ENCODE data around the gene MTERF2.

DNA sequence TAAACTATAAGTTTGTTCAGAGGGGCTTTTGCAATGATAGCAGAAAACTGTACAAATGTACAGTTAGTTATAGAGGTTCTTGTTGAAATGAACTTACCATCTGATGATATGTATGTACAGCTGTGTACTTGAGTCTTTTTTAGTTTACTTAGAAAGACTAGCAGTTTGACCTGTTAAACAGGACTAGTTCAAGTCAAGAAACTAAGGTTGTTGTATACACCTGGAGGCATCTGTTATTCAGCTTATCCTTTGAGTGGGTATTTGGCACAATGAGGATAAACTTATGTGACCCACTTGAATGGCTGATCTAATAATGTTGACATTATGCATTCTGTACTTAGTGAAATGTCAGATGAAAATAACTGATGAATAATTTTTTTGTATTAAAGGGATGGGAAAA is 13.4 kb downstream of the MTERF2 start:
- TF ChIP-seq, protein P1, sequence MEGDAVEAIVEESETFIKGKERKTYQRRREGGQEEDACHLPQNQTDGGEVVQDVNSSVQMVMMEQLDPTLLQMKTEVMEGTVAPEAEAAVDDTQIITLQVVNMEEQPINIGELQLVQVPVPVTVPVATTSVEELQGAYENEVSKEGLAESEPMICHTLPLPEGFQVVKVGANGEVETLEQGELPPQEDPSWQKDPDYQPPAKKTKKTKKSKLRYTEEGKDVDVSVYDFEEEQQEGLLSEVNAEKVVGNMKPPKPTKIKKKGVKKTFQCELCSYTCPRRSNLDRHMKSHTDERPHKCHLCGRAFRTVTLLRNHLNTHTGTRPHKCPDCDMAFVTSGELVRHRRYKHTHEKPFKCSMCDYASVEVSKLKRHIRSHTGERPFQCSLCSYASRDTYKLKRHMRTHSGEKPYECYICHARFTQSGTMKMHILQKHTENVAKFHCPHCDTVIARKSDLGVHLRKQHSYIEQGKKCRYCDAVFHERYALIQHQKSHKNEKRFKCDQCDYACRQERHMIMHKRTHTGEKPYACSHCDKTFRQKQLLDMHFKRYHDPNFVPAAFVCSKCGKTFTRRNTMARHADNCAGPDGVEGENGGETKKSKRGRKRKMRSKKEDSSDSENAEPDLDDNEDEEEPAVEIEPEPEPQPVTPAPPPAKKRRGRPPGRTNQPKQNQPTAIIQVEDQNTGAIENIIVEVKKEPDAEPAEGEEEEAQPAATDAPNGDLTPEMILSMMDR (conservative IDR thresholded peaks at IDR 0.05 in 1 of 2, IDR thresholded peaks at IDR 0.05 in 1 of 2; ENCODE audit: low read depth in 1 of 2, low read length in 2 of 2) = no peak
- TF ChIP-seq EZH2 (IDR thresholded peaks at IDR 0.05; ENCODE audit: low read length, missing control alignments) = no peak
